Small intestine (tissue), 7 donors: Measurements from ENCODE around the gene ACOX3. TPM values are rescaled to one million over a fixed set of nuclear protein-coding genes. Genes with fewer than 3 reads are reported as not detected.

Experiments
- DNase-seq, 2 donors: peaks; one replicate each; pipeline versions ENCODE4 v3.0.0 to v3.0.0-alpha.2; 2013
- FAIRE-seq: peaks from 2 replicates; lab custom pipeline; 2012; peaks lifted over from hg19 to GRCh38; lab: Jason Lieb, UNC
- H3K27ac ChIP-seq, 3 donors: one replicate each; pipeline ENCODE4 v1.5.1; 2013; ENCODE audit warnings: low read length in 2 of 3, mild to moderate bottlenecking in 2 of 3, control low read depth in 1 of 3, inconsistent platforms in 1 of 3, low read depth in 1 of 3, moderate library complexity in 1 of 3
- H3K27me3 ChIP-seq, 3 donors: one replicate each; pipeline ENCODE4 v1.6.1; 2013; ENCODE audit warnings: low read length in 3 of 3, inconsistent platforms in 1 of 3; ENCODE audit not compliant: control insufficient read depth in 3 of 3, insufficient read depth in 3 of 3
- H3K36me3 ChIP-seq, 3 donors: one replicate each; pipeline ENCODE4 v1.6.1; 2013; ENCODE audit warnings: low read length in 3 of 3, inconsistent platforms in 1 of 3, low read depth in 1 of 3, mild to moderate bottlenecking in 1 of 3, moderate library complexity in 1 of 3; ENCODE audit not compliant: control insufficient read depth in 3 of 3, insufficient read depth in 2 of 3
- H3K4me1 ChIP-seq, 3 donors: one replicate each; pipeline ENCODE4 v1.6.1; 2013; ENCODE audit warnings: low read length in 2 of 3, inconsistent platforms in 1 of 3, low read depth in 1 of 3, mild to moderate bottlenecking in 1 of 3, moderate library complexity in 1 of 3; ENCODE audit not compliant: control insufficient read depth in 3 of 3, insufficient read depth in 2 of 3
- H3K4me3 ChIP-seq, 3 donors: one replicate each; pipeline ENCODE4 v1.5.1; 2013; ENCODE audit warnings: low read length in 3 of 3, control low read depth in 1 of 3, inconsistent platforms in 1 of 3, low read depth in 1 of 3, mild to moderate bottlenecking in 1 of 3, moderate library complexity in 1 of 3
- H3K9me3 ChIP-seq, 2 donors: one replicate each; pipeline ENCODE4 v1.6.1; 2013; ENCODE audit warnings: low read depth in 1 of 2, low read length in 1 of 2; ENCODE audit not compliant: control insufficient read depth in 2 of 2, insufficient read depth in 1 of 2
- WGBS, 3 donors: extraction: QIAGEN DNeasy Blood & Tissue Kit; methylation state at CpG; one replicate each; pipeline ENCODE4 v1.1.7; 2013; 5-methylcytosine and 5-hydroxymethylcytosine counted together
- polyA plus RNA-seq, 4 donors: library from polyadenylated mRNA; stranded (reverse) in 3 of 4; unstranded in 1 of 4; fragments of 200-250 nt in 3 of 4; fragments of 120-200 nt in 1 of 4; gene quantifications; one replicate each; pipeline versions ENCODE4 v1.2.1 to v1.2.3, GENCODE V29; 2013
- donor health status: healthy with polysubstance abuse.
- donor health status: control.
- donor health status: control.
- donor health status: Bipolar disorder and iron deficiency.
- donor health status: healthy.

ACOX3 gene
- polyA plus RNA-seq, 4 donors: 15.2 to 31.1 (median 23.6) TPM

DNA sequence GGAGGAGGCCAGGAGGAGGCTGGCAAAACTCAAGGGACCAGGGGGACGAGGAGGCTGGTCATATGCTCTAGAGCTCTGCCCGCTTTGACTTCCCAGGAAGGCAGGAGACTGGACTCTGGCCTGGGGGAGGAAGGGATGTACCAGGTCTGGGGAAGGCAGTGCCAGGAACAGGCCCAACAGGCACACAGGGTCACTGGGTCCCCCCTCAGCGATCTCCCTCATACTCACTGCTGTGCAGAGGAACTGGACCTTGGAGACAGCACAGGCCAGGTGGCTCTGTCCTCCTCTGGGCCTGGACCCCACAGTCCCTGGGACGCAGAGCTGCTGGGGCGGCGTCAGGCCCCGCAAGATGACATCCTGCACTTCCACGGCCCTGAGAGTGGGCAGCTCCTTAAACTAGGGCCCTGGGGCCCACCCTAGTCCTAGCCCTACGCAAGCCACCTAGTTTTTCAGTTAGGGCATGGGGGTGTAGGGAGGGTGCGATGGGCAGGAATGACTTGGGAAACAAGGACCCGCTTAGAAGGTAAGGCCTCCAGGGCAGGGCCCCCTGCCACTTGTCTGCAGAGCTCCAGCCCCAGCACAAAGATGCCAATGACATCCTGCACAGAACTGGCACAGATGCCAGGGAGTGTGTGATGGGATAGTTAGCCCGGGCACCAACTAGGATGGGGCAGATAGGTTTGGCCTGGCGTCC lies 111.5 kb downstream of the ACOX3 start:
- Histone ChIP-seq H3K9me3 (peaks cover 0 to 6% of the 10 kb centered on the region in 2 donors), H3K27me3 (peaks cover 0 to 2% (median 0%) of the 10 kb centered on the region in 3 donors), H3K4me1 (no peaks in the 10 kb centered on the region), H3K27ac (no peak overlapping the region), H3K4me3 (no peak overlapping the region), H3K36me3 (no peaks in the 10 kb centered on the region)
- FAIRE-seq (no peak), DNase-seq (no peak)
- WGBS, 3 donors: 72 to 86% (median 78%) methylated on average over 13 of the region's 13 CpGs

GRCh38 chr4:8328456-8328855 lies 112.1 kb downstream of the ACOX3 start:
- no peak for FAIRE-seq
- H3K27me3 ChIP-seq: peaks cover 0 to 2% (median 0%) of the 10 kb centered on the region in 3 donors
- H3K36me3 ChIP-seq: no peaks in the 10 kb centered on the region
- no peak overlapping the region for H3K27ac ChIP-seq
- no peaks in the 10 kb centered on the region for H3K4me1 ChIP-seq
- peaks cover 0 to 10% of the 10 kb centered on the region in 2 donors for H3K9me3 ChIP-seq
- DNase-seq: no peak
- no peak overlapping the region for H3K4me3 ChIP-seq
- WGBS, 3 donors: 68 to 74% (median 72%) methylated on average over 3 of the region's 3 CpGs

- Histone ChIP-seq H3K27me3 (no peaks in the 10 kb centered on the region), H3K36me3 (no peaks in the 10 kb centered on the region), H3K4me1 (no peaks in the 10 kb centered on the region), H3K27ac (no peak overlapping the region), H3K4me3 (no peak overlapping the region), H3K9me3 (peaks cover 0 to 13% of the 10 kb centered on the region in 2 donors)
- no peak for FAIRE-seq
- no peak for DNase-seq
Measured at GRCh38 chr4:8326206-8326605, 114.3 kb downstream of the ACOX3 start.

DNA sequence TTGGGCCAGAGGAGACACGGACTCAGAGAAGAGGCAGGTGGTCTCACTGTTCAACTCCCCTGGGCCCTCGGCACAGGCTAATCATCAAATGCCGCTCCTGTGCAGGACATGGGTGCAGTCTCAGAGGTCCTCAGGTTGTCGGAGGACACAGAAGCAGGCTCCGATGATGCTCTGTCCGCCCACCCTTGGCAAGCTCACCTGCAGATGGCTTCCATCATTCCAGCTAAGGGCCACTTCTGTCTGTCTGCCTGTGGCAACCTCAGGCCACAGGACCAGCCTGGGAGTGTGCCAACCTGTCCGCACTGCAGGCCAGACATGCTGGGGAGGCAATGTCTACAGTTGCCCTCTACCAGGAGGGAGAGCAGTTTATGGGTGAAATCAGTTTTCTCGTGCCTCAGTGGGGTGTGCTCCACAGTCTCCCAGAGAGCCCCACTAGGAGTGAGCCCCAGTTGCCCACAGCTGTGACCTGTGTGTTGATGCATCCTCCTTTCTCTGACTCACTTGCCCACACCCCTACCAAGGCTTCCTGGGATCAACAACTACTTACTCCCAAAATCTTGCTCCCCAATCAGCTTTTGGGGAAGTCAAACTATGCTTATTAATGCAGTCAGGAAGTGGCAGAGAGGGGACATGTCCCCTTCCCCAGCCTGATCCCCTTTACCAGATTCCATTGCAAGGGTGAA lies 115.1 kb downstream of the ACOX3 start:
- Histone ChIP-seq H3K27ac (no peak overlapping the region), H3K4me3 (no peak overlapping the region), H3K36me3 (no peaks in the 10 kb centered on the region), H3K27me3 (no peaks in the 10 kb centered on the region), H3K9me3 (peaks cover 0 to 13% of the 10 kb centered on the region in 2 donors), H3K4me1 (no peaks in the 10 kb centered on the region)
- no peak for DNase-seq
- no peak for FAIRE-seq
- WGBS, 3 donors: 65 to 73% (median 72%) methylated on average over 8 of the region's 8 CpGs

DNA sequence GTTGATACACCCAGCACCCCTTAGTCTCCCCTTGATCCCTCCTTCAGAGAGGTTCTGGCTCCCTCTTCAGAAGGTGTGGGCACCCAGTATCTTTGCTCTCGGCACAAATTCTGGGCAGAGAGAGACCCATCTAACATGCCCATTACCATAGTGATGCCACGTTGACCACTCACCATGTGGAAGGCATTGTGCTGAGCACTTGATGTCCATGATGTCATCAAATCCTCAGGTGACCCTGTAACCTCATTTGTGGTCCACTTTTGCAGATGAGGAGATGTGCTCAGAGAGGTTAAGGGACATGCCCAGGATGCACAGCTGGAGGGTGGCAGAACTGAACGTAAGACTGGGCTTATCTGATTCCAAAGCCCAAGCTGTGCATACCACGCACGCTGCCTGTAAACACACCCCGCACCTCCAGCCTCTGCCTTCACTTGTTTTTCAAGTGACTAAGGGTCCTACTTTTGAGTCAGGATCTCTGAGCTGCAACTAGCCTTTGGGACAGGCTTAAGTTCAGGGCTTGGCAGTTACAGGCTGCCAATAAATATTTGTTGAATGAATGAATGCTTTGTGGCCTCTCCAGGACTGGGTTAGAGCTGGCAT lies 115.8 kb downstream of the ACOX3 start:
- no peaks in the 10 kb centered on the region for H3K27me3 ChIP-seq
- FAIRE-seq: no peak
- H3K4me1 ChIP-seq: no peaks in the 10 kb centered on the region
- no peak overlapping the region for H3K27ac ChIP-seq
- no peak overlapping the region for H3K4me3 ChIP-seq
- peaks cover 0 to 13% of the 10 kb centered on the region in 2 donors for H3K9me3 ChIP-seq
- H3K36me3 ChIP-seq: no peaks in the 10 kb centered on the region
- 63 to 71% (median 71%) methylated on average over 6 of the region's 6 CpGs for WGBS, 3 donors
- no peak for DNase-seq

GRCh38 chr4:8323947-8324555 lies 116.5 kb downstream of the ACOX3 start:
- Histone ChIP-seq H3K27me3 (no peaks in the 10 kb centered on the region), H3K4me1 (no peaks in the 10 kb centered on the region), H3K4me3 (no peak overlapping the region), H3K9me3 (peaks cover 0 to 13% of the 10 kb centered on the region in 2 donors), H3K27ac (no peak overlapping the region), H3K36me3 (no peaks in the 10 kb centered on the region)
- DNase-seq (no peak), FAIRE-seq (no peak)
- 72 to 81% (median 73%) methylated on average over 5 of the region's 5 CpGs for WGBS, 3 donors

- Histone ChIP-seq H3K9me3 (peaks cover 0 to 13% of the 10 kb centered on the region in 2 donors), H3K27ac (no peak overlapping the region), H3K4me3 (no peak overlapping the region), H3K36me3 (no peaks in the 10 kb centered on the region), H3K4me1 (no peaks in the 10 kb centered on the region), H3K27me3 (no peaks in the 10 kb centered on the region)
- WGBS, 3 donors: 73 to 77% (median 76%) methylated on average over 9 of the region's 9 CpGs
- FAIRE-seq (no peak), DNase-seq (no peak)
Measured at GRCh38 chr4:8322794-8323704, 117.5 kb downstream of the ACOX3 start.
